IPS DF 6.9 (cell line): ENCODE data around the gene MRPL14.
A peak's percentile ranks its signal among the peaks of the same experiment; 100 is the strongest.

Experiments used
- DNase-seq: peaks from one replicate; pipeline ENCODE4 v3.0.0-alpha.2; 2013; ENCODE audit warnings: low read depth, low spot score
- H3K27ac ChIP-seq: one replicate; pipeline ENCODE4 v1.5.1; 2013; ENCODE audit warnings: low read length, control low read depth
- H3K27me3 ChIP-seq: 2 replicates; pipeline ENCODE4 v1.6.1; 2013; ENCODE audit warnings: mild to moderate bottlenecking, low read length; ENCODE audit not compliant: control insufficient read depth, insufficient read depth
- H3K36me3 ChIP-seq: 2 replicates; pipeline ENCODE4 v1.6.1; 2013; ENCODE audit warnings: low read length; ENCODE audit not compliant: control insufficient read depth, insufficient read depth
- H3K4me1 ChIP-seq: 2 replicates; pipeline ENCODE4 v1.6.1; 2013; ENCODE audit warnings: low read length; ENCODE audit not compliant: control insufficient read depth, insufficient read depth
- H3K4me3 ChIP-seq: 2 replicates; pipeline ENCODE4 v1.5.1; 2013; ENCODE audit warnings: mild to moderate bottlenecking, low read length
- H3K9me3 ChIP-seq: 2 replicates; pipeline ENCODE4 v1.6.1; 2013; ENCODE audit warnings: low read length, inconsistent platforms; ENCODE audit not compliant: control insufficient read depth, insufficient read depth
- WGBS: extraction: QIAGEN DNeasy Blood & Tissue Kit; methylation state at CpG from one replicate; pipeline ENCODE4 v1.1.7; 2013; ENCODE audit warnings: mixed read lengths, missing lambda C conversion rate; ENCODE audit not compliant: insufficient read length, insufficient coverage; 5-methylcytosine and 5-hydroxymethylcytosine counted together

The MRPL14 gene

GRCh38 chr6:44135875-44136274 lies 8.6 kb upstream of the MRPL14 start:
- Histone ChIP-seq H3K27me3 (no peaks in the 10 kb centered on the region), H3K4me3 (no peak overlapping the region), H3K27ac (no peak overlapping the region), H3K36me3 (peaks cover 8% of the 10 kb centered on the region; the same call in 1 of the 2 replicates), H3K9me3 (no peaks in the 10 kb centered on the region), H3K4me1 (peaks cover 3% of the 10 kb centered on the region; the same call in 1 of the 2 replicates)
- no peak for DNase-seq
- no CpG with 5 or more reads among the region's 7 CpGs for WGBS

DNA sequence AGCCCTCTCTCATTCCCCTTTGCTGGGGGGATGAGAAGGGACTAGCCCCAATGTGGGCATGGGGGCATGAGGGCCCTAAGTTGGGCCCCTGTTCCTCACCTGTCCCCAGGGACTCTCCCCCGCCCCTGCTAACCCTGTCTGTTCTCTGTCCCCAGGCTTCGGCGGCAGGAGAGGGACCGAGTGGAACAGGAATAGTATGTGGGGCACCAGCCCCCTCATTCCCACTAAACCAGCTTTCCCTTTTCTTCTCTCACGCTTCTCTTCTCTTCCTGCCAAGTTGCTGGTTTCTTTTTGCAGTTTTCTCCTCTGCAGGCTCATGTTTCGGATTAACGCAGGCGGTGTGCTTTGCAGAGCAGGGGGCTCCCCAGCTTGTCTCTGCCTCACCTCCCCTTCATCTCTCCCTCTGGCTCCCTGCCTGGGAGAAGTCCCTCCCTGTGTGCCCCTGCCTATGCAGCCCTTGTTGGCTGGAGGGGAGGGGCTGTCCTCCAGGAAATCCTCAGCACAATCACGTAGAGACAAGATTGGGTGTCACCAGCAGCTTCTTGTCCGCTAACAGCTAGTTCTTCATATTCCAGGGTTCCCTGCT lies 8.0 kb upstream of the MRPL14 start:
- DNase-seq, result no peak
- Histone ChIP-seq H3K9me3 (no peaks in the 10 kb centered on the region), H3K4me1 (peaks cover 3% of the 10 kb centered on the region; the same call in 1 of the 2 replicates), H3K36me3 (peaks cover 3% of the 10 kb centered on the region; the same call in 1 of the 2 replicates), H3K27me3 (no peaks in the 10 kb centered on the region), H3K4me3 (no peak overlapping the region), H3K27ac (no peak overlapping the region)
- WGBS, result no CpG with 5 or more reads among the region's 10 CpGs

- DNase-seq, result no peak
- no peaks in the 10 kb centered on the region for H3K27me3 ChIP-seq
- no peaks in the 10 kb centered on the region for H3K9me3 ChIP-seq
- H3K4me3 ChIP-seq, result no peak overlapping the region
- peaks cover 3% of the 10 kb centered on the region; the same call in 1 of the 2 replicates for H3K4me1 ChIP-seq
- H3K36me3 ChIP-seq, result no peaks in the 10 kb centered on the region
- no CpG with 5 or more reads among the region's 12 CpGs for WGBS
- no peak overlapping the region for H3K27ac ChIP-seq
Measured at GRCh38 chr6:44133981-44134711, 6.9 kb upstream of the MRPL14 start.

- Histone ChIP-seq H3K4me3 (no peak overlapping the region), H3K27me3 (no peaks in the 10 kb centered on the region), H3K36me3 (no peaks in the 10 kb centered on the region), H3K9me3 (no peaks in the 10 kb centered on the region), H3K27ac (no peak overlapping the region), H3K4me1 (peaks cover 7% of the 10 kb centered on the region)
- WGBS, result no CpG with 5 or more reads among the region's 9 CpGs
- no peak for DNase-seq
Measured at GRCh38 chr6:44133003-44133931, 6.0 kb upstream of the MRPL14 start.

DNA sequence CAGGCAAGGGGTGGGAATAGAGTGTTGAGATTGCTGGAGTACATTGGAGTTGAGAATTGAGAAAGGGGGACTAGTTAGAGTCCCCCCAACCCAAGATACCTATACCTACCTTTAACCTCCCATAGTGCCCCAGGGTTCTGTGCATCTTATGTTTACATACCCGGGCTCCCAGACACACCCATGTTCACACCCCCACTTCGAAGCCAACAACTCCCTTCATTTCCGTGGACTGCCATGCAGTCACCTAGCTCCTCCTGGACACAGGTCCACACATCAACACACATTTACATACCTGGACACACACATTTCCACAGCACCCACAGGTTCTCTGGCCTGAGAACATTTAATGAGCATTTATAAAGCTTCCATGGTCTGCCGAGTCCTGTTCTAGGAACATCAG lies 5.2 kb upstream of the MRPL14 start:
- no CpG with 5 or more reads among the region's 4 CpGs for WGBS
- Histone ChIP-seq H3K4me1 (peaks cover 7% of the 10 kb centered on the region), H3K36me3 (no peaks in the 10 kb centered on the region), H3K27ac (no peak overlapping the region), H3K4me3 (no peak overlapping the region), H3K27me3 (no peaks in the 10 kb centered on the region), H3K9me3 (no peaks in the 10 kb centered on the region)
- DNase-seq, result no peak

- no peaks in the 10 kb centered on the region for H3K27me3 ChIP-seq
- H3K4me1 ChIP-seq, result peaks cover 7% of the 10 kb centered on the region
- no peak overlapping the region for H3K27ac ChIP-seq
- no peak overlapping the region for H3K4me3 ChIP-seq
- WGBS, result no CpG with 5 or more reads among the region's 2 CpGs
- no peaks in the 10 kb centered on the region for H3K9me3 ChIP-seq
- DNase-seq, result no peak
- H3K36me3 ChIP-seq, result no peaks in the 10 kb centered on the region
Measured at GRCh38 chr6:44131892-44132291, 4.6 kb upstream of the MRPL14 start.

- no peak for DNase-seq
- H3K9me3 ChIP-seq, result no peaks in the 10 kb centered on the region
- WGBS, result no CpG with 5 or more reads among the region's 2 CpGs
- no peaks in the 10 kb centered on the region for H3K36me3 ChIP-seq
- no peaks in the 10 kb centered on the region for H3K27me3 ChIP-seq
- peaks cover 7% of the 10 kb centered on the region for H3K4me1 ChIP-seq
- no peak overlapping the region for H3K27ac ChIP-seq
- no peak overlapping the region for H3K4me3 ChIP-seq
Measured at GRCh38 chr6:44129841-44130322, 2.6 kb upstream of the MRPL14 start.

- peaks cover 5% of the 10 kb centered on the region for H3K4me1 ChIP-seq
Measured at GRCh38 chr6:44128020-44128917, 1.0 kb upstream of the MRPL14 start.

GRCh38 chr6:44126320-44127149 lies 717 bp downstream of the MRPL14 start:
- no peaks in the 10 kb centered on the region for H3K27me3 ChIP-seq
- peaks cover 5% of the 10 kb centered on the region for H3K4me1 ChIP-seq
- H3K9me3 ChIP-seq, result no peaks in the 10 kb centered on the region
- no CpG with 5 or more reads among the region's 31 CpGs for WGBS
- DNase-seq, result no peak
- H3K4me3 ChIP-seq, result peak overlapping the region; percentile 60
- no peak overlapping the region for H3K27ac ChIP-seq
- no peaks in the 10 kb centered on the region for H3K36me3 ChIP-seq

More at GRCh38 chr6:44128020-44128917, 1.0 kb upstream of the MRPL14 start:
- no peaks in the 10 kb centered on the region for H3K36me3 ChIP-seq
- H3K27me3 ChIP-seq, result no peaks in the 10 kb centered on the region
- no peaks in the 10 kb centered on the region for H3K9me3 ChIP-seq
- DNase-seq, result no peak
- no CpG with 5 or more reads among the region's 49 CpGs for WGBS
- H3K4me3 ChIP-seq, result peak overlapping the region; percentile 78
- no peak overlapping the region for H3K27ac ChIP-seq
